AG04449 (cell line): ENCODE data around the gene CACNA1A.

ENCODE experiments used
- CTCF ChIA-PET: fragments of 350-600 bp; formaldehyde crosslinking; extraction: SDS; loops from one replicate; lab custom pipeline; 2021; ENCODE audit warnings: antibody characterized with exemption; lab: Yijun Ruan, JAX
- POLR2A ChIA-PET: fragments of 400-600, 350-600 bp; formaldehyde crosslinking; extraction: SDS; loops from one replicate; lab custom pipeline; 2020; ENCODE audit warnings: antibody characterized with exemption, inconsistent platforms; lab: Yijun Ruan, JAX
- DNase-seq: peaks from one replicate; pipeline ENCODE4 v3.0.0-alpha.2; 2010; ENCODE audit warnings: low read depth, low spot score
- H3K4me3 ChIP-seq: 2 replicates; pipeline ENCODE4 v1.5.1; 2011; ENCODE audit warnings: low read depth, mild to moderate bottlenecking, control low read depth, low read length
- CTCF ChIP-seq: IDR thresholded peaks from one replicate; pipeline ENCODE4 v1.5.1; 2011; ENCODE audit warnings: mild to moderate bottlenecking, moderate library complexity, low read length, control low read depth, inconsistent platforms; ENCODE audit not compliant: insufficient read depth; ENCODE audit errors: missing control alignments

The CACNA1A gene

GRCh38 chr19:13163609-13164342, 342.5 kb downstream of the CACNA1A start:
- H3K4me3 ChIP-seq = peak overlapping the region; percentile 38
- DNase-seq = no peak
- TF ChIP-seq CTCF = no peak
- POLR2A ChIA-PET = interaction anchor here (0.6 to 3.3 kb wide), 10 partner anchors 8 to 1334 kb away, joined by 3 to 32 read pairs (median 5); partner anchors contain the start of genes IER2 and STX10
- CTCF ChIA-PET = interaction anchor here (0.6 to 4.1 kb wide), 8 partner anchors 8 to 198 kb away, joined by 4 to 19 read pairs (median 5); no protein-coding TSS in a partner anchor

DNA sequence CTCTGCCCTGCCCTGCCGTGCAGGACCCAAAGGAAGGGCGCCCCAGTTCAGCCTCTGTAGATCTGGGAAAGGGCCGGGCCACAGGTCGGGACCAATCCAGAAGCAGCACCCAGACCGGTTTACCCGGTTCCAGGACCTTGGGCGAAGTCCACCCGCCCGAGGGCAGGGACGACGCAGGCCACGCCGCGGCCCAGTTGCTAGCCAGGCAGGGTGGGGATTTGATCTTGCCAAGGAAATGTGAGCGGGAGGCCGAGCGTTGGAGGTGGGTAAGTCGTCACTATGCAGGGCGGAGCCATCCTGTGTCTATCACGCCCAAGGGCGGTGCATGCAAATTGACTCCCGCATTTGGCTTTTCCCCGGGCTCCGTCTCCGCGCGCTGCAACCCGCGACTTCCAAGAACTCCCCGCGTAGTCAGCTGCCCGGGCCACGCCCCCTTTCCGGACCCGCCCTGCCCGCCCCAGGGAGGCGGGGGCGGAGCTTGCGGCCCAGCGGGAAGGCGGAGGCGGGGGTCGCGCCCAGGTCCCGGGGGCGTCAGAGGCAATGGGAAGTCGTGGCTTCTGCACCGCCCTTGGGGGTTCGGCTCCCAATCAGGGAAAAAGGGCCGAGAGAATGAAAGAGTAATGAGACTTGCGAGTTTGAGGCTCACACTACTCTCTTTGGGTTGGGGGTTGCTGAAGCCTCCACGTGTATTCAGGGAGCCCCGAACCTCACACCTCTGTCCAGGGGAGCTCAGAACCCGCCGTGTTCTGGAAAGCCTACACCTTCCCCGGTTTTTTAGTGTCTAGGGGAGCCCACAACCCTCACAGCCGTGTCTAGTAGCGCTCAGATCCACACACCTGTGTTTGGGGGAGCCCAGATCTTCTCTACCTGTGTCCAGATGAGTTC, 343.3 kb downstream of the CACNA1A start:
- ChIA-PET CTCF (interaction anchor here (1.0 to 4.1 kb wide), 9 partner anchors 8 to 197 kb away, joined by 3 to 19 read pairs (median 5); no protein-coding TSS in a partner anchor), POLR2A (interaction anchor here (0.6 to 3.3 kb wide), 7 partner anchors 9 to 1335 kb away, joined by 3 to 32 read pairs (median 5); partner anchors contain the start of genes IER2 and STX10)
- H3K4me3 ChIP-seq = peak overlapping the region; percentile 40
- TF ChIP-seq CTCF = no peak
- DNase-seq = peak; percentile 87

GRCh38 chr19:13160557-13160956, 345.7 kb downstream of the CACNA1A start:
- ChIA-PET CTCF (interaction anchor here (0.9 kb wide), 1 partner anchor 10 kb away, joined by 3 read pairs; no protein-coding TSS in a partner anchor), POLR2A (no interaction called here)
- no peak overlapping the region for H3K4me3 ChIP-seq
- no peak for DNase-seq
- no peak for TF ChIP-seq CTCF

GRCh38 chr19:13159713-13160112, 346.6 kb downstream of the CACNA1A start:
- DNase-seq = no peak
- CTCF ChIA-PET = no interaction called here
- no peak for TF ChIP-seq CTCF
- no peak overlapping the region for H3K4me3 ChIP-seq
- POLR2A ChIA-PET = no interaction called here
